GM12892 (cell line): ENCODE measurements around the gene EYS.

Source experiments
- POLR2A ChIP-seq: IDR thresholded peaks from 2 replicates; pipeline ENCODE4 v1.6.1; 2011; ENCODE audit warnings: low read depth, low read length, control low read depth
- POLR2AphosphoS5 ChIP-seq: IDR thresholded peaks from 2 replicates; pipeline ENCODE4 v1.6.1; 2011; ENCODE audit warnings: low read depth, low read length, control low read depth
- TAF1 ChIP-seq: IDR thresholded peaks from 2 replicates; pipeline ENCODE4 v1.6.1; 2011; ENCODE audit warnings: low read depth, mild to moderate bottlenecking, control low read depth, low read length, borderline replicate concordance

DNA sequence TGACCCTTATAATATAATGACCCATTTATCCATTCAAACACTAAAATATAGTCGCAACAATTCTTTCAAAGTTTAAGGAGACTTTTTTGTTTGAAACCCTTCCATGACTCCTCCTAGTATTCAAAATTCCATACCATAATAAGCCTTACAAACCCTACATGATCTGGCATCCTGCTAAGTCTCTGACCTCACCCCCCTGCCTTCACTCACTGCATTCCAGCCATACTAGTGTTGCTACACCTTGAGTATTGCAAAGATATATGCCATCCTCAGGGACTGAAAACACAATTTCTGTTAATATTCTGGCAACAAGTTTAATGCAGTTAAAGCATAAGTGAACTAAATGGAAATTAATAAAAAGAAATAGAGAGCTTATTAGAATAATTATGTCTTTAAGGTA lies 168.4 kb downstream of the EYS start:
- TF ChIP-seq POLR2AphosphoS5 (no peak), POLR2A (no peak), TAF1 (no peak)
